PC-3 (cell line): ENCODE data around the gene FAM114A1.

Source experiments
- CTCF ChIP-seq: fragments of 300-600 bp; sonication (generic); conservative IDR thresholded peaks from 2 replicates; pipeline ENCODE4 v1.5.1; 2017; ENCODE audit warnings: antibody characterized with exemption, low read depth, mild to moderate bottlenecking, low read length
- EZH2 ChIP-seq: fragments of 300-600 bp; sonication (generic); IDR thresholded peaks from one replicate; pipeline ENCODE4 v1.6.1; 2017; ENCODE audit warnings: antibody characterized with exemption, mild to moderate bottlenecking, low read length; ENCODE audit not compliant: unreplicated experiment
- EZH2phosphoT487 ChIP-seq: fragments of 300-600 bp; sonication (generic); IDR thresholded peaks from 2 replicates; pipeline ENCODE4 v1.6.1; 2018; ENCODE audit warnings: mild to moderate bottlenecking, antibody characterized with exemption, low read length, borderline replicate concordance

- TF ChIP-seq CTCF (no peak), EZH2 (no peak), EZH2phosphoT487 (no peak)
These were observed 48.0 kb upstream of the FAM114A1 start for GRCh38 chr4:38819569-38819968.
